DMS53 treated with DMSO at 0.1 percent for 48 hours (cell line): ENCODE results near the gene PLCB4.

Experiments
- DNase-seq: peaks from one replicate; lab custom pipeline; 2025; ENCODE audit not compliant: unreplicated experiment; lab: John Stamatoyannopoulos, UW

PLCB4 gene

GRCh38 chr20:9422321-9423057 lies 353.6 kb downstream of the PLCB4 start:
- no peak for DNase-seq

DNA sequence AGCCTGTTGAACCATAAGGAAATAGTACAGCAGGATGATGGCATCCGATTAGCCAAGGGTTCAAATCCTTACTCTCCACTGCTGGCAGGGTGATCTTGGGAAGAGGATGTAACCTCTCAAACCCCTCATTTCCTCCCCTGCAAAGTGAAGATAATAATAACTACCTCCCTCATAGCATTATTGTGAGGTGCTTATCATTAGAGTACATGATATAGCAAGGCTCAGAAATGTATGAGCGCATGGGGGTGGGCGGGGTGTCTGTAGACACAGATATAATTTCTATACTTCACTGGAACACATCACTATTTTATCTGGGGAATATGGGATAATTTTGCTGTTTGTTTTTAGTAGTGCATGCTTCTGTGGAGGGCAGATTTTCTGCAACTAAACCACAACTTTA lies 355.7 kb downstream of the PLCB4 start:
- no peak for DNase-seq

DNA sequence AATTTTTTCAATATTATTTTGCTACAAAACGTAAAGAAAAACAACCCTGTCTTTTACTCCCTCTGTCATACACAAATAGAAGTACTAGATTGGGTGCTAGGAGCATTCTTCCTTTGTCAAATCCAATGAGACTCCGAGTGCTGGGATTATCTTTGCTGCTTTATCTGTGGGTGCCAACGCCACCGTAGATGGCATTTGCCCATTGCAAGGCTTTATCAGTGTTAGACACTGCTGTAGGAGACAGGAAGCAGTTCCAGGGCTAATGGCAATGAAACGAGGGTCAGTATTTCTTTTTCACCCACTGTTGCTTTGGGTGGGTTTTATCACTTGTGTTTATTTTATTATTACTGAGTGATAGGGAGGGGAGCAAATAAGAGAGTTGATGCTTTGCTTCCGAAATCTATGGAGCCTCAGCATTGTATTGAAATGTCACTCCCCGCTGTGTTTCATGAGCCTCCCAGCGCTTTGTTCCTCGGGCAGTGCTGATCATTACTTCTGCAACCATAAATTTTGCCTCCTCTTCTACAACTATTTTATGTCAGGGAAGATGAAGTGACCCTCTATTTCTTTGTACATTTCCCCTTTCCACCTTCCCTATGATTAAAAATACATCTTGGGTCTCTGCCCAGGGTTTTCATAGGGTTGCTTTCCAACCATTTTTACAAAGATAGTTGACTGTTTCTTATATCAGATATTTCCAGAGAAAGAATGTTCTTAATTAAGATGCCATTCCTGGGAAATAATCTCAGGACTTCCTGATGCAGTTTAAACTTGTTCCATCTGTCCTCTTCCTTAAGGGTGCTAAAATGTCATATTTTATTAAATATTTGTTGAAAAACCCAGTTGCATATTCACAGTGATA lies 358.8 kb downstream of the PLCB4 start:
- DNase-seq = no peak

- no peak for DNase-seq
These were observed 359.4 kb downstream of the PLCB4 start for GRCh38 chr20:9428292-9428607.

- no peak for DNase-seq
These were observed 370.9 kb downstream of the PLCB4 start for GRCh38 chr20:9439806-9440205.

GRCh38 chr20:9440892-9441291 lies 372.0 kb downstream of the PLCB4 start:
- DNase-seq = no peak

DNA sequence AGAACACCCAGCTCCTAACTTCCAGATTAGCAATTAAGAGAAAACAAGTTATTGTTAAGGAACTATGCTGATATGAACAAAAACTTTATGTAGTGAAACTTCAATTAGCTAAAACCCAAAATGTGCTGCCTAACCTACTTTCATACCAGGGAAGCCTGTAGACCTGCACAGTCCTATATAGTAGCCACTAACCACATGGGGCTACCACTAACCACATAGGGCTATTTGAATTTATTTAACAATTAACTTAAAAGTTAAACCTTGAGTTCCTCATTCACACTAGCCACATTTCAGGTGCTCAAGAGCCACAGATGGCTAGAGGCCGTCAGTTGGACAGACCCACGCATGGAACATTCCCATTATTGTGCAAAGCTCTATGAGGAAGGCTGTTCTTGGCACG lies 373.1 kb downstream of the PLCB4 start:
- no peak for DNase-seq

- peak; percentile 30 for DNase-seq
These were observed 374.0 kb downstream of the PLCB4 start for GRCh38 chr20:9442858-9443257.

DNA sequence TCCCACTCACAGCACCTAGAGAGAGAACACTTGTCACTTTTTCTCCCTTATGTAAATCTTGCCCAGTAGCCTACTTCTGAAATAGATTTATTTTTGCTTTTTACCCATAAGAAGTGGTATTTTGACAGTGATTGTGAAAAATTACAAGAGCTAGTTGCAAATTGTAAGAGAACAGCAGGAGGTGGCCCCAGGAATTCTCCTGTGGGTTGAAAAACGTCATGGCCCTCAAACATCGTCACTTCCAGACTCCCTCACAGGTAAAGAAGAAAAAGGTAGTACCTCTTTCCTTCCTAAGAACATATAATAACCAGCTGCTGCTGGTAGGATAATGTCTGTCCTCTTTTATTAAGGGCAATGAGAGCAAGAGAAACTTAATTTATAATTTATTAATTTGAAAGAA lies 376.0 kb downstream of the PLCB4 start:
- DNase-seq = no peak

DNA sequence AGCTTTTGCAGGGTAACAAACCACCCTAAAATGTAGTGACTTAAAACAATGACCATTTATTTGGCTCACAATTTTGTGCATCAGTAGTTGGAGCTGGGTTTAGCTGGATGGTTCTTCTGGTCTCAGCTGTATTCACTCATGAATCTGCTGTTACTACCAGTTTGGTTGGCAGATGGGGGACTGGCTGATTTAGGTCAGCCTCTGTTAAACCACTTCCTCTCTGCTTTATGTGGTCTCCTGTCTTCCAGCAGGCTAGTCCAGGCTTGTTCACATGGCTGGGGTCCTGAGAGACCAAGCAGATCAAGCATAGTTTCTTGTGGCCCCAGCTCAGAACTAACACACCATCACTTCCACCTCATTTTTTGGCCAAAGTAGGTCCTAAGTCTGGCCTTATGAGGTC lies 378.3 kb downstream of the PLCB4 start:
- no peak for DNase-seq

DNA sequence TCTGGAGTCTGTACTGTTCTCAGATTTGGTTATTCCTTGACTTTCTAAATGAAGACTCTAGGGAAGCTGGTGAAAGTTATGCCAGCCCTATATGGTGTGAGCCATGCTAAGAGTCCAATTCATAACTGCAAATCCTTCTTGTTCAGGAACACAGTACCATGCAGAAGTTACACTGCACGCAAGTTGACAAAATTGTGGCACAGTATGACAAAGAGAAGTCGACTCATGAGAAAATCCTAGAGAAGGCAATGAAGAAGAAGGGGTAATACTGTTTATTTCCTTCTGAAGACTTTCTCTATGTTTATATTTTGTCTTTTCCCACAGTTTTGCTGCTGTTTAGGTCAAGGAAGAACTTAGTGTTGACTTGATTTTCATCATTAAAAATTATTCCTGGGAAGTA lies 384.3 kb downstream of the PLCB4 start:
- no peak for DNase-seq

- no peak for DNase-seq
These were observed 385.9 kb downstream of the PLCB4 start for GRCh38 chr20:9454791-9455190.

DNA sequence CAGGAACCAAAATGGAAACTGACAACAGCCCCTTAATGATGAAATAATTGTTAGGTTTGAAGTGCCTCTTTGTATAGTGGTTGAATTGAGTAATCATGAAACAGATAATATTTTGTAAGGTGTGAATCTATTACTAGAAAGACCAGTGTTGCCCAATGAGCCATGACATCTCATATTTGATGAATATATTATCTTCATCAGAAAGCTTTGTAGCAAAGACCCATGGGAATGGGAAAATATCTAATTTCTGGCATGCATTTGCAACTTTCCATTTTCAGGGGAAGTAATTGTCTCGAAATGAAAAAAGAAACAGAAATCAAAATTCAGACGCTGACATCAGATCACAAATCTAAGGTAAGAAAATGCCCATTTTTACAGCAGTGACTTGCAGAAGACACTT lies 388.2 kb downstream of the PLCB4 start:
- DNase-seq = no peak

DNA sequence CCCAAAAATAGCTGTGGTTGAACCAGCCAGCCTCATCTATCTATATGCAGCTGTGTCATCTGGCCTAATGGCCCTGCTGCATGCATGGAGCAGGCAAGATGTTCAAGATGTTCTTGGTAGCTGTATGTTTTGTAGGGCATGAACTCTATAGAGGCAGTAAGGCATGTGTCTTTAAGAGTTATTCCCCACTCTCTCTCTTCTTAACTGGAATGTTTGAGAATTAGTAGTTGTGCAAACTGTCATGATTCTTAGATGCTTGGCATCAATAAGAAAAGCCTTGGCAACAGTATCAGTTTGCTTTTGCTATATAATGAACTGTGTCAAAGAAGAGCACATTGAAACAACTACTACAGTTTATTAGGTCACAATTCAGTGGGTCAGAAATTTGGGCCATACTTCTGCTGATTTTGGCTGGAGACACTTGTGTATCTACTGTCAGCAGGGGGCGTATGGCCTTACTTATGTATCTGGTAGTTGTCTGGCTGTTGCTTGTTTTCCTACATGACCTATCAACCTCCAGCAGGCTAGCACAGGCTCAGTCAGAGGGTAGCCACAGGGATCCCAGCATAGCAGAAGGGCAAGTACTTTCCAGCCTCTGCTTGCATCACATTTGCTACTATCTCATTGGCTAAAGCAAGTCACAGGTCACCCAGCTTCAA lies 389.4 kb downstream of the PLCB4 start:
- no peak for DNase-seq

- DNase-seq = no peak
These were observed 391.6 kb downstream of the PLCB4 start for GRCh38 chr20:9460518-9460917.

DNA sequence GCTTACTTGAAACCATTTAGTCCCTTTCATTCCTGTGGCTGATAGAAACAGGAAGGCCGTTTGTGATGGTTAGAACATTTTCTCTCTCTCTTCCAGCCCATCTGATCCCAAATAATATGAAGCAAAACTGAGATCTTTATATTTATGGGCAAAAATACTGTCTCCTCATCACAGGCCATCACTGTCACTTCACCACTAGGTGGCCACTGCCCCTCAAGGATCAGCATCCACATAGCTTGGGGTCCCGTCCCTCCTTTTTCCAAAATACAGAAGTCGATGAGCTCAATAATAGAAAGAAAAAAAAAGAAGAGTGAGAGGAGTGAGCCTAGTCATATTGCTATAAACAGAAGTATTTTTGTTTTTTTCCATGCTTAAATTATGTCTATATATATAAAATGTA lies 399.1 kb downstream of the PLCB4 start:
- DNase-seq = no peak

DNA sequence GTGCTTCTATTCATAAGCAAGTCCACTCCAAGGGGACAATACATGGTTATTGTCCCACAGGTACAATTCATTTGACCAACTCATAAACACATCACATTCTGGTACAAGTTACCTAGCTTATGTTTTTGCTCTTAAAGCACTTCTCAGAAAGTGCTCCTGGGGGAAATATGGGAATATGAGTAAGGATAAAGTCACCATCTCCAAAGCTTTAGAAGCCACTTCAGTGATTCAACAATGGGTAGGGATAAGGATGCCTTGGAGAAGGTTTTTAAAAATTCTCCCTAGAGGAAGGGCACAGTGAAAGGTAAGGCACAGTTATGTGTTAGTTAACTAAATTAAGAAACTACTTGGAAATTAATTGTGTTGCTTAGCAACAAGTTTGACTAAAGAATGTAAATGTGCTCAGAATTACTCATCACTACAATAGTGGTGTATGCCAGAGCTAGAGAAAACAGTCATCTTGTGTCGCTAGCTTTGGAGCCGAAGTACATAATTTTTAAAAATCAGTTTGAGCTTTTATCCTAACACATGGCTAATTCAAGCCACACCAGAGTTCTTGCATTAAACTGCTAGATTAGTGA lies 406.0 kb downstream of the PLCB4 start:
- DNase-seq = no peak

DNA sequence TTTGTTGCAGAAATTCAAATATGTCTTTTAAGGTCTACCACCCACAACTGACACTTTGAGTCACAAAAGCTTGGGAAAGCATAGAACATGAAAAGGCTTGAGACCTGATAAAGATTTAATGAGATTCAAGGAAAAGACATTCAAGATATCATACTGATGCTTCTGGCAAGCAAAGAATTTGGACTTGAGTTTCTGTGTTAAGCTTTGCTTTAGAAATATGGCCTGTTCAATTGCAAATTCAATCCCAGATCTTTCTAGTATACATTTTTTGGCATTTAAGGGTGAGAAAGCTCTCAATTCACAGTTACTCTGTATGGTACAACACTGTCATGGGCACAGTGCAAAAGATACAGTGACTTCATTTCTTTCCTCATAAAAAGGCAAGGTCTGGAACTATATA lies 406.6 kb downstream of the PLCB4 start:
- no peak for DNase-seq

- no peak for DNase-seq
These were observed 407.3 kb downstream of the PLCB4 start for GRCh38 chr20:9476174-9476573.

DNA sequence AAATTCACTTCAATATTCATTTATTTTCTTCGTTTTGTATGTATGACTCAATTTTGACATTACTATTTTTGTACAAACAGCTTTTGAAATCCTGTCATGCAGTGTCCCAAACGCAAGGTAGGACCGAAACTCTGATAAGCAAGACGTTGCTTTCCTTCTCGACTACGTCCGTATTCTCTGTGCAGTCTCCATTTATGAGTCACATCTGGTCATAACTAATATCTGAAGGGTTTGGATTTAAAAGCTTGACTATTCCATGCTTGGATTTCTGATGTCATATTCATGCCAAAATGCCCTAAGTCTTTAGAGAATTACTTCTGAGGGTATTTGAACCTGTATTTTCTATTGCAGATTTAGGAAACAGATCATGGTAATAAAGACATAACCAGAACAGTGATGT lies 407.8 kb downstream of the PLCB4 start:
- no peak for DNase-seq

DNA sequence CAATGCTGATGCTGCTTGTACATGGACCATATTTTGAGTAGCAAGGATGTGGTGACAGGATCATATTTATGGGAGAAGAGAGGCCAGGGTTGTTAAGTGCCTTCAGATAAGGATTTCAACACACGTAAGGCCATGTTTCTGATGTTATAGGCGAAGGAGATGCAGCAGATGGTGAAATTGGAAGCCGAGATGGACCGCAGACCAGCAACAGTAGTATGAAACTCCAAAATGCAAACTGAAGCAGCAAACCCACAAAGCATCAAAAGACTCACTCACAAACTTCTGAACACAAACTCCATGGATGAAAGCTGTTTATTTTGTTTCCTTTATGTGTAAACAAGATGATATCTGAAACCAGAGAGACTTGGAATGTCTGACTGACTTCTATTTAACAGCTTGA lies 409.9 kb downstream of the PLCB4 start:
- DNase-seq = no peak

DNA sequence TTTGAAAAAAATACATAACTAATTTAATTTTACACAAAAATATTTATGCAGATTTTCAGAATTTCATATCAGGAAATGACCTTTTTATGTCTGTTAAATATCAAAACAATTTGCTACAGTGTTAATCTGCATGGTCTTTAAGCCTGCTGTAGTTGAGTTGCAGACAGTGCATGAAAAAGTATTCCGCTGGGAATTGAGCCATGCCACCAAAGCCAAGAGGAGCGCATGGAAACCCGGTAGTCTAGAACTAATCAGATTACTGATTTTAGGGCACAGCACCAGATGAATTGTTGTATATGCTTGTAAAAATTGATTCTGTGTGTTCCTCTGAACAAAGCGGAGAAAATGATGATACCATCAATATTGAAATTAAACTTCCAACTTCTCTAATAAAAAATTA lies 411.2 kb downstream of the PLCB4 start:
- no peak for DNase-seq
